GM12878 (cell line): Measurements from ENCODE around the gene COL25A1. TPM values are rescaled to one million over a fixed set of nuclear protein-coding genes. Genes with fewer than 3 reads are reported as not detected.
"Not testable (repeated sequence)": the region's sequence is repeated elsewhere in the genome, so short reads cannot be mapped to it uniquely, and the experiment has no call there.

ENCODE experiments used
- ATAC-seq: fragments of 200-7000 bp; cut with Tn5 transposase; 3 replicates; pipeline ENCODE4 v1.9.1; 2020; ENCODE audit warnings: mild to moderate bottlenecking, moderate library complexity
- BruUV-seq: library from RNA; stranded (reverse); fragments of 400-500 nt; replicated peaks from 2 replicates; lab custom pipeline; 2021; lab: Mats Ljungman, UMichigan
- CTCF ChIA-PET: fragments of 300-600 bp; sonication (Branson Sonifier 250); formaldehyde crosslinking; extraction: SDS; loops from one replicate; lab custom pipeline; 2021; ENCODE audit warnings: inconsistent platforms; lab: Yijun Ruan, JAX
- POLR2A ChIA-PET: fragments of 350-600 bp; formaldehyde crosslinking; extraction: SDS; loops from one replicate; lab custom pipeline; 2021; ENCODE audit warnings: inconsistent platforms; lab: Charles Lee
- RAD21 ChIA-PET: fragments of 300-600 bp; sonication (Branson Sonifier 250); formaldehyde crosslinking; loops from one replicate; lab custom pipeline; 2023; ENCODE audit warnings: antibody characterized with exemption; ENCODE audit not compliant: unreplicated experiment; lab: Charles Lee
- SMC1A ChIA-PET: fragments of 300-600 bp; sonication (Branson Sonifier 250); formaldehyde crosslinking; loops from one replicate; lab custom pipeline; 2023; ENCODE audit not compliant: unreplicated experiment, uncharacterized antibody; lab: Charles Lee
- DNase-seq: peaks from one replicate; pipeline ENCODE4 v3.0.0-alpha.2; 2011; ENCODE audit warnings: low read depth, low spot score
- FAIRE-seq: peaks from 3 replicates; lab custom pipeline; 2011; peaks lifted over from hg19 to GRCh38; lab: Jason Lieb, UNC
- H2AFZ ChIP-seq: 2 replicates; pipeline ENCODE4 v1.6.0; 2011; ENCODE audit warnings: low read depth, low read length, control low read depth; ENCODE audit not compliant: control insufficient read depth
- H3K27ac ChIP-seq: 2 replicates; pipeline ENCODE4 v1.5.1; 2011; ENCODE audit warnings: control low read depth; ENCODE audit not compliant: control insufficient read depth, insufficient read depth
- H3K27me3 ChIP-seq, 2 experiments: replicated peaks in 1 of 2; 2 replicates each; pipeline versions ENCODE4 v1.6.0 to v1.6.1; 2011; ENCODE audit warnings: low read length in 1 of 2; ENCODE audit not compliant: control insufficient read depth in 2 of 2, insufficient read depth in 2 of 2
- H3K36me3 ChIP-seq, 2 experiments: 2 replicates each; pipeline ENCODE4 v1.5.1; 2011; ENCODE audit warnings: low read length in 1 of 2; ENCODE audit not compliant: control insufficient read depth in 2 of 2, insufficient read depth in 2 of 2
- H3K4me1 ChIP-seq: 2 replicates; pipeline ENCODE4 v1.6.1; 2011; ENCODE audit warnings: mild to moderate bottlenecking, low read length, moderate library complexity, mixed read lengths; ENCODE audit not compliant: control insufficient read depth, insufficient read depth
- H3K4me2 ChIP-seq: 2 replicates; pipeline ENCODE4 v1.6.0; 2011; ENCODE audit warnings: control low read depth; ENCODE audit not compliant: control insufficient read depth, insufficient read depth
- H3K4me3 ChIP-seq: fragments of 200-600 bp; sonication (generic); 2 replicates; pipeline ENCODE4 v1.5.1; 2016
- H3K79me2 ChIP-seq: 2 replicates; pipeline ENCODE4 v1.6.0; 2011; ENCODE audit warnings: low read length; ENCODE audit not compliant: control insufficient read depth, insufficient read depth
- H3K9ac ChIP-seq: 2 replicates; pipeline ENCODE4 v1.8.0; 2011; ENCODE audit warnings: low read length, control low read depth, mixed read lengths; ENCODE audit not compliant: control insufficient read depth, insufficient read depth
- H3K9me3 ChIP-seq: replicated peaks from 3 replicates; pipeline ENCODE4 v1.5.1; 2011; ENCODE audit warnings: mild to moderate bottlenecking, low read length; ENCODE audit not compliant: control insufficient read depth, insufficient read depth
- H4K20me1 ChIP-seq: 2 replicates; pipeline ENCODE4 v1.6.0; 2011; ENCODE audit not compliant: control insufficient read depth, insufficient read depth
- CBX3 ChIP-seq: fragments of 200-600 bp; sonication (generic); IDR thresholded peaks from 2 replicates; pipeline ENCODE4 v1.6.1; 2016; ENCODE audit warnings: low read depth, borderline replicate concordance
- FOS ChIP-seq: IDR thresholded peaks from 3 replicates; pipeline ENCODE4 v1.6.1; 2011; ENCODE audit warnings: borderline replicate concordance; ENCODE audit not compliant: insufficient read length; ENCODE audit errors: extremely low read depth
- RCOR1 ChIP-seq: conservative IDR thresholded peaks from 2 replicates; pipeline ENCODE4 v1.6.1; 2012; ENCODE audit warnings: low read depth, low read length, improper control_type of control experiment
- SMAD5 ChIP-seq: IDR thresholded peaks from 2 replicates; pipeline ENCODE4 v1.6.1; 2016; ENCODE audit warnings: antibody characterized with exemption, low read depth
- STAT3 ChIP-seq: IDR thresholded peaks from 2 replicates; pipeline ENCODE4 v1.6.1; 2011; ENCODE audit warnings: low read depth, low read length, improper control_type of control experiment
- WGBS: methylation state at CpG from one replicate; pipeline ENCODE4 v1.1.6; 2016; ENCODE audit warnings: low lambda C conversion rate; ENCODE audit not compliant: insufficient replicate concordance, insufficient coverage; ENCODE audit errors: missing lambda C conversion rate; 5-methylcytosine and 5-hydroxymethylcytosine counted together
- in situ Hi-C: fragments of 300-500 bp; cut with MboI; formaldehyde crosslinking; loops from 9 replicates; pipeline ENCODE4 v1.14.3; 2018; ENCODE audit warnings: mixed read lengths
- intact Hi-C: fragments of 100-400 bp; cut with micrococcal nuclease; formaldehyde crosslinking; loops from one replicate; pipeline ENCODE4 v1.14.2; 2022; ENCODE audit not compliant: unreplicated experiment
- polyA plus RNA-seq, 11 experiments: library from polyadenylated mRNA; depleted of rRNA in 4 of 11; unstranded in 6 of 11; stranded (reverse) in 5 of 11; fragments of >200 nt; fragmentation: Nextera tagmentation in 4 of 11; fragmentation: Illumina TruSeq in 1 of 11; extraction: Ambion mirVana in 4 of 11; extraction: Trizol in 1 of 11; gene quantifications; 1 replicate in 1 of 11; 2 replicates in 10 of 11; pipeline versions ENCODE4 v1.2.1 to v1.2.3, GENCODE V29; 2011 to 2016; ENCODE audit warnings: inconsistent platforms in 2 of 11, missing spikeins in 2 of 11, low read depth in 1 of 11
- total RNA-seq, 4 experiments: library from RNA; depleted of rRNA in 3 of 4; stranded (reverse); fragments of >200 nt in 3 of 4; fragmentation: Illumina TruSeq in 1 of 4; extraction: Trizol in 1 of 4; gene quantifications; 2 replicates each; pipeline versions ENCODE4 v1.2.1 to v1.2.3, GENCODE V29; 2013 to 2021
- TF ChIP-seq, protein P1 (sequence below): fragments of 150-350 bp; IDR thresholded peaks from 2 replicates; pipeline ENCODE4 v1.6.1; 2016; ENCODE audit warnings: low read depth, low read length

Gene COL25A1
- total and polyA plus RNA-seq, 10 of the 15 experiments (the other 5 are each of a cell fraction or from before 2014, with no cell fraction given) = 0.01 to 0.26 (median 0.12) TPM; not detected in 6

DNA sequence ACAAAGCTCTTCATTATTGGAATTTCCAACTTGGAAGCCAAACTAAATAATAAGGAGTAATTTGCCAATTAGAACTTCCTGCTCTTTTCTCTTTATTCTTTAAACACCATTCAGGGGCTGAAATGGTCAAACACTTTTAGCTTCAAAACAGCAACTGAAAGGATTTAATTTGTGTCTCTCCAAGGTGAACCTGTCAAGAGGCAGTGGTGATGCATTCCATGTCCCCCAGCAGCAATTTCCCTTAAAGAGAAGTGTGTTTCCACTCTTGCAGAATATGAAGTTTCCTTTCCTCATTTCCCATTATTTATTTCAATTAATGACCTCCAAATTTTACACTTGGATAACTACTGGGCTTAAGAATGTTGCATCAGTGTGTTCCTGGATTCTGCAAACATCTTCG lies 156.0 kb downstream of the COL25A1 start (continued):
- TF ChIP-seq, protein P1, sequence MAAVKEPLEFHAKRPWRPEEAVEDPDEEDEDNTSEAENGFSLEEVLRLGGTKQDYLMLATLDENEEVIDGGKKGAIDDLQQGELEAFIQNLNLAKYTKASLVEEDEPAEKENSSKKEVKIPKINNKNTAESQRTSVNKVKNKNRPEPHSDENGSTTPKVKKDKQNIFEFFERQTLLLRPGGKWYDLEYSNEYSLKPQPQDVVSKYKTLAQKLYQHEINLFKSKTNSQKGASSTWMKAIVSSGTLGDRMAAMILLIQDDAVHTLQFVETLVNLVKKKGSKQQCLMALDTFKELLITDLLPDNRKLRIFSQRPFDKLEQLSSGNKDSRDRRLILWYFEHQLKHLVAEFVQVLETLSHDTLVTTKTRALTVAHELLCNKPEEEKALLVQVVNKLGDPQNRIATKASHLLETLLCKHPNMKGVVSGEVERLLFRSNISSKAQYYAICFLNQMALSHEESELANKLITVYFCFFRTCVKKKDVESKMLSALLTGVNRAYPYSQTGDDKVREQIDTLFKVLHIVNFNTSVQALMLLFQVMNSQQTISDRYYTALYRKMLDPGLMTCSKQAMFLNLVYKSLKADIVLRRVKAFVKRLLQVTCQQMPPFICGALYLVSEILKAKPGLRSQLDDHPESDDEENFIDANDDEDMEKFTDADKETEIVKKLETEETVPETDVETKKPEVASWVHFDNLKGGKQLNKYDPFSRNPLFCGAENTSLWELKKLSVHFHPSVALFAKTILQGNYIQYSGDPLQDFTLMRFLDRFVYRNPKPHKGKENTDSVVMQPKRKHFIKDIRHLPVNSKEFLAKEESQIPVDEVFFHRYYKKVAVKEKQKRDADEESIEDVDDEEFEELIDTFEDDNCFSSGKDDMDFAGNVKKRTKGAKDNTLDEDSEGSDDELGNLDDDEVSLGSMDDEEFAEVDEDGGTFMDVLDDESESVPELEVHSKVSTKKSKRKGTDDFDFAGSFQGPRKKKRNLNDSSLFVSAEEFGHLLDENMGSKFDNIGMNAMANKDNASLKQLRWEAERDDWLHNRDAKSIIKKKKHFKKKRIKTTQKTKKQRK = no peak
- TF ChIP-seq CBX3 (no peak), RCOR1 (no peak), SMAD5 (no peak), STAT3 (no peak), FOS (no peak)

DNA sequence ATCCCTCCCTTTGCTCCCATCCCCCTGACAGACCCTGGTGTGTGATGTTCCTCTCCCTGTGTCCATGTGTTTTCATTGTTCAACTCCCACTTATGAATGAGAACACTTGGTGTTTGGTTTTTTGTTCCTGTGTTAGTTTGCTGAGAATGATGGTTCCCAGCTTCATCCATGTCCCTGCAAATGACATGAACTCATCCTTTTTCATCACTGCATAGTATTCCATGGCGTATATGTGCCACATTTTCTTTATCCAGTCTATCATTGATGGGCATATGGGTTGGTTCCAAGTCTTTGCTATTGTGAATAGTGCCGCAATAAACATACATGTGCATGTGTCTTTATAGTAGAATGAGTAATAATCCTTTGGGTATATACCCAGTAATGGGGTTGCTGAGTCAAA lies 164.3 kb downstream of the COL25A1 start:
- FAIRE-seq, DNase-seq, H3K27ac ChIP-seq, intact Hi-C loops, ATAC-seq, H3K4me1 ChIP-seq, RAD21 ChIA-PET, H3K79me2 ChIP-seq, BruUV-seq, H3K4me3 ChIP-seq, H3K4me2 ChIP-seq, SMC1A ChIA-PET, H2AFZ ChIP-seq, H3K9me3 ChIP-seq, CTCF ChIA-PET, H3K9ac ChIP-seq, H3K27me3 ChIP-seq, H4K20me1 ChIP-seq, POLR2A ChIA-PET, H3K36me3 ChIP-seq, in situ Hi-C loops: not testable (repeated sequence)
- 0% methylated on average over 2 of the region's 2 CpGs for whole genome bisulfite sequencing
